Lower lobe of right lung (tissue), 2 donors: ENCODE data around the gene ZNF141. TPM values are rescaled to one million over a fixed set of nuclear protein-coding genes. Genes with fewer than 3 reads are reported as not detected.

Experiments
- ATAC-seq, 2 donors: fragments of 200-7000 bp; cut with Tn5 transposase; one replicate each; pipeline ENCODE4 v1.9.1; 2020 to 2022; ENCODE audit warnings: mild to moderate bottlenecking in 2 of 2, moderate library complexity in 2 of 2
- DNase-seq: peaks from one replicate; pipeline ENCODE4 v3.0.0-alpha.2; 2020
- H3K27ac ChIP-seq: fragments of 200-600 bp; one replicate; pipeline ENCODE4 v1.8.0; 2022
- H3K27me3 ChIP-seq: fragments of 200-600 bp; one replicate; pipeline ENCODE4 v1.8.0; 2022; ENCODE audit warnings: low read depth
- H3K36me3 ChIP-seq: fragments of 200-600 bp; one replicate; pipeline ENCODE4 v1.8.0; 2022; ENCODE audit warnings: mild to moderate bottlenecking
- H3K4me1 ChIP-seq: fragments of 200-600 bp; one replicate; pipeline ENCODE4 v1.8.0; 2022
- H3K4me3 ChIP-seq: fragments of 200-600 bp; one replicate; pipeline ENCODE4 v1.8.0; 2022; ENCODE audit warnings: mild to moderate bottlenecking
- H3K9me3 ChIP-seq: fragments of 200-600 bp; one replicate; pipeline ENCODE4 v1.8.0; 2022
- intact Hi-C: fragments of 100-400 bp; cut with DNase I; formaldehyde crosslinking; loops from one replicate; pipeline ENCODE4 v1.11.0; 2022
- total RNA-seq: library from RNA; stranded (reverse); fragmentation: NEBNext Ultra II Directional; extraction: Animal tissue kit (Norgen Biotek cat#: 25700); gene quantifications from one replicate; pipeline ENCODE4 v1.2.1, GENCODE V29; 2021
- TF ChIP-seq, protein P1 (sequence below): fragments of 200-600 bp; IDR thresholded peaks from one replicate; pipeline ENCODE4 v1.8.0; 2022; ENCODE audit warnings: antibody characterized with exemption, mild to moderate bottlenecking
- donor health status: DM: no; HTN: yes; CAD: no; lungs with severe emphysema.

ZNF141 gene
- total RNA-seq, 1 donor from 2014 or later: 23.9 TPM

DNA sequence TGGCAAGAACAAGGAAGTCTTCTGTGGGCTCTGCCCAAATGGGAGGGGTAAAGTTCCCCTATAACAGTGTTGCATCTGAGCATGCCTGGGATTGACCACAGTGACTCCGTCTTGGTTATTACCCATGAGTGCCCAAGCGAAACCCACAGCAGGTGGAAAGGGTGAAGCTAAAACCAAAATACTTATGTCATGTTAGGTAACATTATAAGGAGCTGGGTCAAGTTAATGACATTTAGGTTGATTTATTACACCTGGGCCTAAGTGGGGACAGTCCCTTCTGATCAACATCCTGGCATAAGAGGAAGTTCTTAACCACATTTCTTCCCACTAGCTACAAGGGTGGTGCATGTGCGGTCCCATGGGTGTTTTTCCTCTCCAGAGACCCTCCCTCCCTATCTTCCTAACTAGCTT lies 31.1 kb upstream of the ZNF141 start:
- intact Hi-C loops: no loop called here
- ATAC-seq (no peak), DNase-seq (no peak)
- no peak overlapping the region for H3K4me3 ChIP-seq
- TF ChIP-seq, protein P1, sequence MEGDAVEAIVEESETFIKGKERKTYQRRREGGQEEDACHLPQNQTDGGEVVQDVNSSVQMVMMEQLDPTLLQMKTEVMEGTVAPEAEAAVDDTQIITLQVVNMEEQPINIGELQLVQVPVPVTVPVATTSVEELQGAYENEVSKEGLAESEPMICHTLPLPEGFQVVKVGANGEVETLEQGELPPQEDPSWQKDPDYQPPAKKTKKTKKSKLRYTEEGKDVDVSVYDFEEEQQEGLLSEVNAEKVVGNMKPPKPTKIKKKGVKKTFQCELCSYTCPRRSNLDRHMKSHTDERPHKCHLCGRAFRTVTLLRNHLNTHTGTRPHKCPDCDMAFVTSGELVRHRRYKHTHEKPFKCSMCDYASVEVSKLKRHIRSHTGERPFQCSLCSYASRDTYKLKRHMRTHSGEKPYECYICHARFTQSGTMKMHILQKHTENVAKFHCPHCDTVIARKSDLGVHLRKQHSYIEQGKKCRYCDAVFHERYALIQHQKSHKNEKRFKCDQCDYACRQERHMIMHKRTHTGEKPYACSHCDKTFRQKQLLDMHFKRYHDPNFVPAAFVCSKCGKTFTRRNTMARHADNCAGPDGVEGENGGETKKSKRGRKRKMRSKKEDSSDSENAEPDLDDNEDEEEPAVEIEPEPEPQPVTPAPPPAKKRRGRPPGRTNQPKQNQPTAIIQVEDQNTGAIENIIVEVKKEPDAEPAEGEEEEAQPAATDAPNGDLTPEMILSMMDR: no peak
- H3K4me1 ChIP-seq: no peaks in the 10 kb centered on the region
- H3K27ac ChIP-seq: no peak overlapping the region
- peaks cover 20% of the 10 kb centered on the region for H3K27me3 ChIP-seq
- H3K36me3 ChIP-seq: no peaks in the 10 kb centered on the region
- peaks cover 7% of the 10 kb centered on the region for H3K9me3 ChIP-seq

DNA sequence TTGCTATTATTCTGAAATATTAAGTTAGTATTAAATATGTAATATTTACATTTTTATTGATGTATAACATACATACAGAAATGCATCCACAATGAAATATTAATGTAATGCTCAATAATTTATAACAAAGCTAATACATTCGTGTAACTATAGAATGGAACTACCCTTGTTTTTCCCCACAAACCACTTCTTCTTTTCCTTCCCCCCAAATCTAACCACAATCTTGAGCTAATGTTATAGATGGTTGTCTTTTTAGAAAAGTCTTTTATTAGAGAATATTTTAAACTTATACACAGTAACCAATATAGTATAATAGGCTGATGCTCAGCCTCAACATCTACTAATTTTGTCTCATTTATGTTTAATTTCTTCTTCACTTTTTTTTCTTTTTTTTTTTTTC lies 27.8 kb upstream of the ZNF141 start:
- H3K9me3 ChIP-seq: peaks cover 13% of the 10 kb centered on the region
- no peaks in the 10 kb centered on the region for H3K36me3 ChIP-seq
- no peak overlapping the region for H3K4me3 ChIP-seq
- intact Hi-C loops: no loop called here
- DNase-seq (no peak), ATAC-seq (no peak)
- H3K27me3 ChIP-seq: peaks cover 7% of the 10 kb centered on the region
- H3K27ac ChIP-seq: no peak overlapping the region
- no peaks in the 10 kb centered on the region for H3K4me1 ChIP-seq
- TF ChIP-seq, protein P1: no peak

DNA sequence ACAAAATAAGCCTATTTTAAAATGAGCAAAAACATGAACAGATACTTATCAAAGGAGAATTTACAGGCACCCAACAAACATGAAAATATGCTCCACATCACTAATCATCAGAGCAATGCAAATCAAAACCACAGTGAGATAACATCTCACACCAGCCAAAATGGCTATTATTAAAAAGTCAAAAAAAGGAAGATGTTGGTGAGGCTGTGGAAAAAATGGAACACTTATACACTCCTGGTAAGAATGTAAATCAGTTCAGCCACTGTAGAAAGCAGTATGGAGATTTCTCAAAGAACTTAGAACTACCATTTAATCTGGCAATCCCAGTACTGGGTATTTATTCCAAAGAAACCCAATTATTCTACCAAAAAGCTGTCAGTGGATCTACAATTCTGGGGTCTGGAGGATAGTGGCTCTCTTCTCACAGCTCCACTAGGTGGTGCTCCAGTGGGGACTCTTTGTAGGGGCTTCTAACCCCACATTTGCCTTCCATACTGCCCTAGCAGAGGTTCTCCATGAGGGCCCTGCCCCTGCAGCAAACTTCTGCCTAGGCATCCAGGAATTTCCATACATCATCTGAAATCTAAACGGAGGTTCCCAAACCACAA lies 23.2 kb upstream of the ZNF141 start:
- Histone ChIP-seq H3K4me1 (no peaks in the 10 kb centered on the region), H3K27ac (no peak overlapping the region), H3K4me3 (no peak overlapping the region), H3K9me3 (peaks cover 11% of the 10 kb centered on the region), H3K36me3 (no peaks in the 10 kb centered on the region), H3K27me3 (no peaks in the 10 kb centered on the region)
- TF ChIP-seq, protein P1: no peak
- intact Hi-C loops: no loop called here
- ATAC-seq (no peak), DNase-seq (no peak)

GRCh38 chr4:328729-329128 lies 8.9 kb upstream of the ZNF141 start:
- ATAC-seq (no peak), DNase-seq (no peak)
- intact Hi-C loops: no loop called here
- no peak overlapping the region for H3K27ac ChIP-seq
- TF ChIP-seq, protein P1: no peak
- no peak overlapping the region for H3K4me3 ChIP-seq
- no peaks in the 10 kb centered on the region for H3K36me3 ChIP-seq
- peaks cover 32% of the 10 kb centered on the region for H3K9me3 ChIP-seq
- H3K4me1 ChIP-seq: no peaks in the 10 kb centered on the region
- no peaks in the 10 kb centered on the region for H3K27me3 ChIP-seq

GRCh38 chr4:335515-335914 lies 2.1 kb upstream of the ZNF141 start:
- Histone ChIP-seq H3K27me3 (no peaks in the 10 kb centered on the region), H3K27ac (no peak overlapping the region), H3K9me3 (peaks cover 8% of the 10 kb centered on the region), H3K4me1 (peaks cover 17% of the 10 kb centered on the region), H3K36me3 (no peaks in the 10 kb centered on the region), H3K4me3 (no peak overlapping the region)
- ATAC-seq (no peak), DNase-seq (no peak)
- intact Hi-C loops: no loop called here
- TF ChIP-seq, protein P1: no peak
